ENCODE measurements around the gene ALK.

Gene ALK

DNA sequence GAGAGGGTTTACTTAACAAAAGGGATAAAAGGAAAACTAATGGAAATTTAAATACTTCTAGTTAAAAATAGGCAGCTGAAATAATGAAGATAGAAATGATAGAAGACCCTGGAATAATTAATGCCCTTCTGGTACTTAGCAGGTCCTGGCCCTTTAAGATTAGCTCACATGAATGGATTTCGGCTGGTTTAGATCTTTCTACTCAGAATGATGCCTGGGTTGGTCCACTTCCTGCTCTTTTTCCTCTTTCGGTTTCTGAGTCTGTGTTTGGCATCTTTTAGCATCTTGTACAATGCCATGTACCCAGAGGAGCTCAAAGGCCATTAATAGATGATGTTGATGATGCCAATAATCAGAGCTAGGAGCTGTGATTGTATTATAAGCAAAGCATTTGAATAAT, 515.7 kb downstream of the ALK start:
- H3K27ac ChIP-seq, result no peak overlapping the region

GRCh38 chr2:29405266-29405665, 516.1 kb downstream of the ALK start:
- H3K27ac ChIP-seq, result no peak overlapping the region
- TF ChIP-seq, protein P1, sequence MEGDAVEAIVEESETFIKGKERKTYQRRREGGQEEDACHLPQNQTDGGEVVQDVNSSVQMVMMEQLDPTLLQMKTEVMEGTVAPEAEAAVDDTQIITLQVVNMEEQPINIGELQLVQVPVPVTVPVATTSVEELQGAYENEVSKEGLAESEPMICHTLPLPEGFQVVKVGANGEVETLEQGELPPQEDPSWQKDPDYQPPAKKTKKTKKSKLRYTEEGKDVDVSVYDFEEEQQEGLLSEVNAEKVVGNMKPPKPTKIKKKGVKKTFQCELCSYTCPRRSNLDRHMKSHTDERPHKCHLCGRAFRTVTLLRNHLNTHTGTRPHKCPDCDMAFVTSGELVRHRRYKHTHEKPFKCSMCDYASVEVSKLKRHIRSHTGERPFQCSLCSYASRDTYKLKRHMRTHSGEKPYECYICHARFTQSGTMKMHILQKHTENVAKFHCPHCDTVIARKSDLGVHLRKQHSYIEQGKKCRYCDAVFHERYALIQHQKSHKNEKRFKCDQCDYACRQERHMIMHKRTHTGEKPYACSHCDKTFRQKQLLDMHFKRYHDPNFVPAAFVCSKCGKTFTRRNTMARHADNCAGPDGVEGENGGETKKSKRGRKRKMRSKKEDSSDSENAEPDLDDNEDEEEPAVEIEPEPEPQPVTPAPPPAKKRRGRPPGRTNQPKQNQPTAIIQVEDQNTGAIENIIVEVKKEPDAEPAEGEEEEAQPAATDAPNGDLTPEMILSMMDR (IDR thresholded peaks at IDR 0.05), result no peak
- no peak for TF ChIP-seq ZFX (IDR thresholded peaks at IDR 0.05; ENCODE audit: borderline replicate concordance)

More for the DNA sequence above, 515.7 kb downstream of the ALK start:
- TF ChIP-seq ZFX (IDR thresholded peaks at IDR 0.05; ENCODE audit: borderline replicate concordance), result no peak
- TF ChIP-seq, protein P1 (IDR thresholded peaks at IDR 0.05), result no peak

GRCh38 chr2:29401994-29402393, 519.4 kb downstream of the ALK start:
- no peak for TF ChIP-seq ZFX (IDR thresholded peaks at IDR 0.05; ENCODE audit: borderline replicate concordance)
- TF ChIP-seq, protein P1 (IDR thresholded peaks at IDR 0.05), result no peak

DNA sequence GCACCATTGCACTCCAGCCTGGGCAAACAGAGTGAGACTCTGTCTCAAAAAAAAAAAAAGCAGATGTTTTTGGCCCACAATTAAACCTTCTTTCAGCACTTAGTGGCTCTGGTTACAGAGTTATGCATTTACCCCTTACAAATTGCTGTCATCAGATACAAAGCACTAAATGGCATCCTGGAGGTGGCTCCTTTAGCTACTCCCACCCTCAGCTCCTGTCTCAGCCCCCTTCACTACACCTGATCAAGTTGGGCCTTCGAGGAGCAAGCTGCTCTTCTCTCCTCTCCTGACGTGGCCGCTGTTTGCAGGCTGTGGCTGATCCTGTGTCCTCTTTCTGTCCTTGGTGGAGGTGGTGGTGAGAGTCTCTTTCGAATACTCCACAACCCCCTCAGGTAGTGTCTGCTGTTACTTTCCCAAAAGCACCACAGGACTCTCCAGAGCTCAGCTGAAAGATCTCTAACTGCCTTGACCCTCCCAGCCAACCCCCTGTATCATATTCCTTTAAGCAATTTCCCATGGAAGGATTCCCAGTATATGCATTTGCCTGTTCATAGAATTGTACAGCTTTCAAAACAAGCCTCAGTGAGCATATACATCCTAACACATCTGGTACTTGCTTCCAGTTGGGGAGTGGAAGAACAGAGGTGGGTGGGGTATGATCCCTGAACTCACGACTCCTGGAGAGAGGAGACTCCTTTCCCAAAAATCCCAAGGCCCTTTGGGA, 520.3 kb downstream of the ALK start:
- no peak for TF ChIP-seq ZFX (IDR thresholded peaks at IDR 0.05; ENCODE audit: borderline replicate concordance)
- TF ChIP-seq, protein P1 (IDR thresholded peaks at IDR 0.05), result no peak

More at GRCh38 chr2:29401994-29402393, 519.4 kb downstream of the ALK start:
- no peak overlapping the region for H3K27ac ChIP-seq

GRCh38 chr2:29398384-29399237, 522.8 kb downstream of the ALK start:
- no peak overlapping the region for H3K27ac ChIP-seq
- TF ChIP-seq, protein P1 (IDR thresholded peaks at IDR 0.05), result no peak
- no peak for TF ChIP-seq ZFX (IDR thresholded peaks at IDR 0.05; ENCODE audit: borderline replicate concordance)

More for the DNA sequence above, 520.3 kb downstream of the ALK start:
- H3K27ac ChIP-seq, result no peak overlapping the region

DNA sequence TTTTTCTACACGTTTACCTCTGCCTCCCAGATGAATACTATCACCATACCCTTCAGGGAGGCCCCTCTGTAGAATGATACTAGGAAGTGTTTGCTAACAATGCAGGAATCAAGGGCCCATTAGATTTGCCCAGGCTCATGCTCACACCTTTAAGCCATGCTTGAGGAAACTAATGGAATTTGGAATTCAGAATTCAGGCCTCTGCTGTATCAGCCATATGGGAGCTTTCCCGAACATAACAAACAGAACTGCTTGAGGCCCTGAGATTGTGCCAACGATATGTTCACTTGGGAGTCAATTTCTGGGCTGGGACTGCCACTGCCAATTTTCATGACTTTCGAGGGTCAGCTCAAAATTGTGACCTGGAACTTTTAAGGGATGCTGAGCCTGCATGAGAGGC, 523.7 kb downstream of the ALK start:
- TF ChIP-seq ZFX (IDR thresholded peaks at IDR 0.05; ENCODE audit: borderline replicate concordance), result no peak
- TF ChIP-seq, protein P1 (IDR thresholded peaks at IDR 0.05), result no peak

DNA sequence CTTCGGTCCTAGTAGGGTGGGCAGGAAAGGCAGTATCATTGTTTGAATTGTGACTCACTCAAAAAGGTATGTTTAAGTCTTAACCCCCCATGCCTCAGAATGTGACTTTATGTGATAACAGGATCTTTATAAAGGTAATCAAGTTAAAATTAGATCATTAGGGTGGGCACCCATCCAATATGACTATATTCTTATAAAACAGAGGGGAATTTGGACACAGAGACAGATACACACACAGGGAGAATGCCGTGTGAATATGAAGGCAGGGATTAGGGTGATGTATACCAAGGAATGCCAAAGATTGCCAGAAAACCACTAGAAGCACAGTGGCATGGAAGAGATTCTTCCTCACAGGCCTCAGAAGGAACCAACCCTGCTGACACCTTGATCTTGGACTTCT, 524.3 kb downstream of the ALK start:
- H3K27ac ChIP-seq, result no peak overlapping the region
- TF ChIP-seq, protein P1 (IDR thresholded peaks at IDR 0.05), result no peak
- no peak for TF ChIP-seq ZFX (IDR thresholded peaks at IDR 0.05; ENCODE audit: borderline replicate concordance)

More for the DNA sequence above, 523.7 kb downstream of the ALK start:
- H3K27ac ChIP-seq, result no peak overlapping the region

Measured in 22Rv1 (cell line).